ENCODE data around the gene ENG.

ENG gene

DNA sequence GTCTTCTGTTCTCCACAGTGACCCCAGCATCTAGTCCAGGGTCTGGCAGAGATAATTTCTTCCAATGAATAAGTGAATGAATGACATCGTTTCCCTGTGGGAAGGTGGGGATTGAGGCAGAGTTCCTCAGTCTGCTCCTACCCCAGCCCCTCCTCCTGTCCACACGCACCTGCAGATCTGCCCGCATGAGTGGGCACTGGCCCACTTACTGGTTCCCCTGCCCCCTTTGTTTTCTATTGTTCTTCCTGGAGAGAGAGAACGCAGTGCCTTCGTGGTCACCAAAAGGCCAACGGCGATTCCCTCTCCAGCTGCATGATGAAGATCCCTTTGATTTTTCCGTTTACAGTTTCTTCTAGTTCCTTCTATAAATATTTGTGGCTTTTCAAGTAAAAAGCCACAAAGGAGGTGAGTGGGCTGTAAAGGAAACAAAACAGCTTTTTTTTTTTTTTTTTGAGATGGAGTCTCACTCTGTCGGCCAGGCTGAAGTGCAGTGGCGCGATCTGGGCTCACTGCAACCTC, 57.5 kb downstream of the ENG start:
- DNase-seq (ENCODE audit: low read depth, low spot score) = peak; percentile 32
- in situ Hi-C loops (cut with HindIII; ENCODE audit: low sequenced_read_pairs) = no loop called here
- TF ChIP-seq, protein P1, sequence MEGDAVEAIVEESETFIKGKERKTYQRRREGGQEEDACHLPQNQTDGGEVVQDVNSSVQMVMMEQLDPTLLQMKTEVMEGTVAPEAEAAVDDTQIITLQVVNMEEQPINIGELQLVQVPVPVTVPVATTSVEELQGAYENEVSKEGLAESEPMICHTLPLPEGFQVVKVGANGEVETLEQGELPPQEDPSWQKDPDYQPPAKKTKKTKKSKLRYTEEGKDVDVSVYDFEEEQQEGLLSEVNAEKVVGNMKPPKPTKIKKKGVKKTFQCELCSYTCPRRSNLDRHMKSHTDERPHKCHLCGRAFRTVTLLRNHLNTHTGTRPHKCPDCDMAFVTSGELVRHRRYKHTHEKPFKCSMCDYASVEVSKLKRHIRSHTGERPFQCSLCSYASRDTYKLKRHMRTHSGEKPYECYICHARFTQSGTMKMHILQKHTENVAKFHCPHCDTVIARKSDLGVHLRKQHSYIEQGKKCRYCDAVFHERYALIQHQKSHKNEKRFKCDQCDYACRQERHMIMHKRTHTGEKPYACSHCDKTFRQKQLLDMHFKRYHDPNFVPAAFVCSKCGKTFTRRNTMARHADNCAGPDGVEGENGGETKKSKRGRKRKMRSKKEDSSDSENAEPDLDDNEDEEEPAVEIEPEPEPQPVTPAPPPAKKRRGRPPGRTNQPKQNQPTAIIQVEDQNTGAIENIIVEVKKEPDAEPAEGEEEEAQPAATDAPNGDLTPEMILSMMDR (IDR thresholded peaks at IDR 0.05; ENCODE audit: low read depth, low read length) = no peak
- H3K4me3 ChIP-seq (ENCODE audit: low read depth, low read length) = no peak overlapping the region

- in situ Hi-C loops (cut with HindIII; ENCODE audit: low sequenced_read_pairs) = no loop called here
- no peak for DNase-seq (ENCODE audit: low read depth, low spot score)
- TF ChIP-seq, protein P1 (IDR thresholded peaks at IDR 0.05; ENCODE audit: low read depth, low read length) = no peak
- no peak overlapping the region for H3K4me3 ChIP-seq (ENCODE audit: low read depth, low read length)
Observed at GRCh38 chr9:127796225-127796813, 58.1 kb downstream of the ENG start.

DNA sequence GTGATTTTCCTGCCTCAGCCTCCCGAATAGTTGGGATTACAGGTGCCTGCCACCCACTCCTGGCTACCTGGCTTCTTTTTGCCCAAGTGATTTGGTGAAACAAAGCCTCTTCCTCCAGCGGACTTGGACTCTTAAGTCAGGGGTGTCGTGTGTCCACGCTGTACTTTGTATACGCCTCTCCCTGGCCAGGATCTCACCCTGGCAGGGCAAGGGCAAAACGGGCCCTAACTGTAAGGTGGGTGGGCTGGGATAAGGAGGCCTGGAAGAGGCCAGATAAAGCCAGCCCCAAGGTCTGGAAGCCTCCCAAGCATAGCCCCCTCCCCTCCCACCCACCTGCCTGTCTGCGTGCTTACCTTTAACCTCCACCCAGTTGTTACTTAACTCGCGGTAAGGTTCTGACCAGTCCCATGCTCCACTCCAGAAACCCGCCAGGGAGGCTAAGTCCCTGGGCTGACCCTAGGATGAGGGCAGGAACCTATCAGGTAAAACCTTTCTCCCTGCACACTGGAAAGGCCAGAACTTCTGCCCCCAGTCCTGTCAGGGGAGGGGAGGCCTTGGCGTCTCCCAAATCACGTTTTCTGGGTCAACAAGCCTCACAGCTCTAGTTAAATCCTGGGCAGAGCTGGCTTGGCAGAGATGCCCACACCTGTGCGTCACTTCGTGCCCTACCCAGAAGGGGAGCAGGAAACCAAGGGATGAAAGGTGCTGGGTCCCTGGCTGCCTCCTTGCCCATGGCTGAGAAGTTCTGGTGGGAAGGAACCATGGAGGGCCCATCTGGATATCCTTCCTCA, 60.3 kb downstream of the ENG start:
- DNase-seq (ENCODE audit: low read depth, low spot score) = no peak
- in situ Hi-C loops (cut with HindIII; ENCODE audit: low sequenced_read_pairs) = no loop called here
- no peak overlapping the region for H3K4me3 ChIP-seq (ENCODE audit: low read depth, low read length)
- TF ChIP-seq, protein P1 (IDR thresholded peaks at IDR 0.05; ENCODE audit: low read depth, low read length) = no peak

GRCh38 chr9:127793093-127793708, 61.3 kb downstream of the ENG start:
- TF ChIP-seq, protein P1 (IDR thresholded peaks at IDR 0.05; ENCODE audit: low read depth, low read length) = no peak
- DNase-seq (ENCODE audit: low read depth, low spot score) = peak; percentile 36
- H3K4me3 ChIP-seq (ENCODE audit: low read depth, low read length) = no peak overlapping the region
- in situ Hi-C loops (cut with HindIII; ENCODE audit: low sequenced_read_pairs) = no loop called here

DNA sequence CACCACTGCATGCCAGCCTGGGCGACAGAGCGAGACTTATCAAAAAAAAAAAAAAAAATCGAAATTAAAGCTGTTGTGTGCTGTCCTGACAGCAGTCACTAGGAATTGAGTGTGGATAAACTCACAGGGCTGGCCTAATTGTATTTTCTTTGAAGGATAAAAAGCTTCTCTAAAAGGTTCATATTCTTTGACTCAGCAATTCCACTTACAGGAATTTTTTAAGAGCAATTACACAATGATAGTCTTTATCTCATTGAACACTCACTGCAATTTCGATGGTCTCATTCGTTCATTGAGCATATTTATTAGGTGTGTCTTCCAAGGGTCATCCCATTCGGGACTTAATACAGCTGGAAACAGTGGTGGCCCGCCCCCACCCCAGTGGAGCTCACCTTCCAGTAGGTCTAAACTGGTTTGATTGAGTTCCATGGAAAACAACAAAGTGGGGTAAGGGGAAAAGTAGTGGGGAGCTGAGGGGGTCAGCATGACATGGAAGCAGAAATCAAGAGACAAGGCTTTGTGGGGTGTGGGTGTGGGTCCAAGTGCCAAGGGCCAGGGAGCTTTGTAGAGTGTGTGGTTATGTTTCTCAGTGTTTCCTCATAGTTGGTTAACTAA, 61.9 kb downstream of the ENG start:
- in situ Hi-C loops (cut with HindIII; ENCODE audit: low sequenced_read_pairs) = no loop called here
- no peak for DNase-seq (ENCODE audit: low read depth, low spot score)
- TF ChIP-seq, protein P1 (IDR thresholded peaks at IDR 0.05; ENCODE audit: low read depth, low read length) = no peak
- H3K4me3 ChIP-seq (ENCODE audit: low read depth, low read length) = no peak overlapping the region

- no peak overlapping the region for H3K4me3 ChIP-seq (ENCODE audit: low read depth, low read length)
- in situ Hi-C loops (cut with HindIII; ENCODE audit: low sequenced_read_pairs) = no loop called here
- TF ChIP-seq, protein P1 (IDR thresholded peaks at IDR 0.05; ENCODE audit: low read depth, low read length) = no peak
- no peak for DNase-seq (ENCODE audit: low read depth, low spot score)
Observed at GRCh38 chr9:127791085-127791484, 63.4 kb downstream of the ENG start.
